Activated naive CD4-positive, alpha-beta T cell treated with anti-CD3 and anti-CD28 coated beads, Interleukin-2, amount 50 U/mL, for 72 hours (primary cell): ENCODE results near the gene OAS2. TPM values are rescaled to one million over a fixed set of nuclear protein-coding genes. Genes with fewer than 3 reads are reported as not detected.
"Not testable (repeated sequence)": the region's sequence is repeated elsewhere in the genome, so short reads cannot be mapped to it uniquely, and the experiment has no call there.

Experiments used
- ATAC-seq, 2 donors: fragments of 150-1000 bp; cut with Tn5 transposase; 2 replicates each; pipeline ENCODE4 v1.10.0; 2021; ENCODE audit warnings: mild to moderate bottlenecking in 2 of 2, moderate library complexity in 2 of 2
- DNase-seq, 2 donors: peaks; one replicate each; pipeline ENCODE4 v3.0.0; 2021 to 2022; ENCODE audit warnings: low spot score in 2 of 2
- H3K27ac Mint-ChIP-seq, 2 donors: one replicate each; pipeline ENCODE4 v1.8.0; 2022; ENCODE audit warnings: mild to moderate bottlenecking in 2 of 2, mixed read lengths in 2 of 2
- H3K36me3 Mint-ChIP-seq, 2 donors: one replicate each; pipeline ENCODE4 v1.8.0; 2022; ENCODE audit warnings: mixed read lengths in 2 of 2
- H3K9me3 Mint-ChIP-seq, 2 donors: one replicate each; pipeline ENCODE4 v1.8.0; 2022; ENCODE audit warnings: mixed read lengths in 2 of 2
- total RNA-seq, 2 donors: library from RNA; stranded (reverse); gene quantifications; one replicate each; pipeline ENCODE4 v1.2.3, GENCODE V29; 2022

Gene OAS2
- total RNA-seq, 2 donors from 2014 or later: 56.6 to 199 TPM

DNA sequence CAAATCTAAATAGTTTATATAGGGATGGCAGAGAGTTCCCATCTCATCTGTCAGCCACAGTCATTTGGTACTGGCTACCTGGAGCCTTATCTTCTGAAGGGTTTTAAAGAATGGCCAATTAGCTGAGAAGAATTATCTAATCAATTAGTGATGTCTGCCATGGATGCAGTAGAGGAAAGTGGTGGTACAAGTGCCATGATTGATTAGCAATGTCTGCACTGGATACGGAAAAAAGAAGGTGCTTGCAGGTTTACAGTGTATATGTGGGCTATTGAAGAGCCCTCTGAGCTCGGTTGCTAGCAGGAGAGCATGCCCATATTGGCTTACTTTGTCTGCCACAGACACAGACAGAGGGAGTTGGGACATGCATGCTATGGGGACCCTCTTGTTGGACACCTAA, 7.9 kb upstream of the OAS2 start:
- no peaks in the 10 kb centered on the region for H3K9me3 Mint-ChIP-seq

DNA sequence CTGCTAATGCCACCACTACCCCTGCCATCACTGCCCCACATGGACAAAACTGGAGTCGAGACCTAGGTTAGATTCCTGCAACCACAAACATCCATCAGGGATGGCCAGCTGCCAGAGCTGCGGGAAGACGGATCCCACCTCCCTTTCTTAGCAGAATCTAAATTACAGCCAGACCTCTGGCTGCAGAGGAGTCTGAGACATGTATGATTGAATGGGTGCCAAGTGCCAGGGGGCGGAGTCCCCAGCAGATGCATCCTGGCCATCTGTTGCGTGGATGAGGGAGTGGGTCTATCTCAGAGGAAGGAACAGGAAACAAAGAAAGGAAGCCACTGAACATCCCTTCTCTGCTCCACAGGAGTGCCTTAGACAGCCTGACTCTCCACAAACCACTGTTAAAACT, 7.1 kb upstream of the OAS2 start:
- no peak for ATAC-seq
- Mint-ChIP-seq H3K27ac (no peak overlapping the region), H3K36me3 (peaks cover 9 to 38% of the 10 kb centered on the region in 2 donors), H3K9me3 (no peaks in the 10 kb centered on the region)
- DNase-seq: no peak

More for the DNA sequence above, 7.9 kb upstream of the OAS2 start:
- peak overlapping the region in 1 of 2 donors; percentile 86 for H3K27ac Mint-ChIP-seq
- H3K36me3 Mint-ChIP-seq: peaks cover 9 to 40% of the 10 kb centered on the region in 2 donors
- ATAC-seq (no peak), DNase-seq (no peak)

DNA sequence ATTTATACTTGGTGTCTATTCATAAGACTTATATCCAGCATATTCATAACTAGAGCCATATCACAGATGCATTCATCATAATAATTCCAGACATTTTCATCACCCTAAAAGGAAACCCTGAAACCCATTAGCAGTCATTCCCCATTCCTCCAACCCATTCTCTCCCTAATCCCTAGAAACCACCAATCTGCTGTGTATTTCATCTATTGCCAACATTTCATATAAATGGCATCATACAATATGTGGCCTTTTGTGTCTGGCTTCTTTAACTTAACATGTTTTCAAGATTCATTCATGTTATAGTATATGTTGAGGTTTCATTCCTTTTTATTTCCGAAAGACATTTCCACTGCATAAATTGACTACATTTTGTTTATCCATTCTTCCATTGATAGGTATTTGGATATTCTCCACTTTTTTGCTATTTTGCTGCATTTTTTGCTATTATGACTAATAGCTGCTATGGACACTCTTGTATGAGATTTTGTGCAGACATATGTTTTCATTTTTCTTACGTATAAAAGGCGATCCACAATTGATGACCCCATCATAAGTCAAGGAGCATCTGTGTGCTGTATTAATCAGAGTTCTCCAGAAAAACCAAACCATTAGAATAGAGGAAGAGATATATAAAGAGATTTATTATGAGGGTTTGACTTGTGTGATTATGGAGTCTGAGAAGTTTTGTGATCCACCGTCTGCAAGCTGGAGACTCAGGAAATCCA, 5.1 kb upstream of the OAS2 start:
- DNase-seq (no peak), ATAC-seq (no peak)
- H3K36me3 Mint-ChIP-seq: peaks cover 9 to 26% of the 10 kb centered on the region in 2 donors
- H3K9me3 Mint-ChIP-seq: no peaks in the 10 kb centered on the region
- H3K27ac Mint-ChIP-seq: no peak overlapping the region

DNA sequence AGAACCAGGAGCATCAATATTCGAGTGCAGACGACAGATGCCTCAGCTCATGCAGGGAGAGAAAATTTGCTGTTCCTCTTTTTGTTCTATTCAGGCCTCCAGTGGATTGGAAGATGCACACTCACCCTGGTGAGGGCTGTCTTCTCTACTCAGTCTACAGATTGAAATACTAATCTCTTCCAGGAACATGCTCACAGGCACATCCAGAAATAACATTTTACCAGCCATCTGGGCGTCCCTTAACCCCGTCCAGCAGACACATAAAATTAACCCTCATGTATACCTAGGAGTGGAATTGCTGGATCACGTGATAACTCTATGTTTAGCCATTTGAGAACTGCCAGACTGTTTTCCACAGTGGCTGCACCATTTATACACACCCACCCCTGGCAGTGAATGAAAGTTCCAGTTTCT, 4.5 kb upstream of the OAS2 start:
- Mint-ChIP-seq H3K9me3 (no peaks in the 10 kb centered on the region), H3K27ac (no peak overlapping the region), H3K36me3 (peaks cover 15 to 31% of the 10 kb centered on the region in 2 donors)
- ATAC-seq (no peak), DNase-seq (no peak)

DNA sequence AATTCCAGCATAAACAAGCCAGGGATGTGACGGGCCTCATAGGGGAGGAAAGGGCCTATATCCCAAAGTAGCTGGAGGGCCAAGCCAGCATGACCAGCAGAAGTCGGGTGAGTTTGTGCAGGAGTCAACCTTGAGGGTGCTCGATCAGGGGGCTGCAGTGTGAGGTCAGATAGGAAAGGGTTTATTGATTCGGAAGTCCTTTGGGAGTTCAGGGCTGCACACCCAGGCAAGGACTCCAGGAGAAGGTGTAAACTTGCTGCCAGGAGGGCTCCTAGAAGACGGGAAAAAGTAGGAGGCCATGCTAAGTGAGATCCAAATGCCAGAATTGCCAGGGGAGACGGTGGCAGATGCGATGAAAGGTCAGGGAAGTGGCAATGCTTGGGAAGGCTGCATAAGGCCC, 3.4 kb upstream of the OAS2 start:
- H3K36me3 Mint-ChIP-seq: peaks cover 17 to 31% of the 10 kb centered on the region in 2 donors
- no peak for DNase-seq
- H3K9me3 Mint-ChIP-seq: no peaks in the 10 kb centered on the region
- no peak for ATAC-seq
- H3K27ac Mint-ChIP-seq: no peak overlapping the region

DNA sequence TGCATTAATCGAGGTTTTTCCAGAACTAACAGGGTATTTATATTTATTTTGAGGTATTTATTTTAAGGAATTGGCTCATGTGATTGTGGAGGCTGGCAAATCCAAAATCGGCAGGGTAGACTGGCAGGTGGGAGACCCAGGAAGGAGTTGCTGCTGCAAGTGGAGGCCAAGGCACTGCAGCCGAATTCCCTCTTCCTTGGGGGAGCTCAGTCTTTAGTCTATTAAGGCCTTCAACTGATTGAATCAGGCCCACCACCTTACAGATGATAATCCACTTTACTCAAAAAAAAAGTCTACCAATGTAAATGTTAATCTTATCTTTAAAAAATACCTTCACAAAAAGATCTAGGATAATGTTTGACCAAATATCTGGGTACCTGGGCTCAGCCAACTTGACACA, 1.2 kb upstream of the OAS2 start:
- H3K9me3 Mint-ChIP-seq: peaks cover 0 to 12% of the 10 kb centered on the region in 2 donors
- H3K27ac Mint-ChIP-seq: peak overlapping the region; percentile 53 to 99
- H3K36me3 Mint-ChIP-seq: peaks cover 32 to 39% of the 10 kb centered on the region in 2 donors
- ATAC-seq: no peak
- DNase-seq: no peak

DNA sequence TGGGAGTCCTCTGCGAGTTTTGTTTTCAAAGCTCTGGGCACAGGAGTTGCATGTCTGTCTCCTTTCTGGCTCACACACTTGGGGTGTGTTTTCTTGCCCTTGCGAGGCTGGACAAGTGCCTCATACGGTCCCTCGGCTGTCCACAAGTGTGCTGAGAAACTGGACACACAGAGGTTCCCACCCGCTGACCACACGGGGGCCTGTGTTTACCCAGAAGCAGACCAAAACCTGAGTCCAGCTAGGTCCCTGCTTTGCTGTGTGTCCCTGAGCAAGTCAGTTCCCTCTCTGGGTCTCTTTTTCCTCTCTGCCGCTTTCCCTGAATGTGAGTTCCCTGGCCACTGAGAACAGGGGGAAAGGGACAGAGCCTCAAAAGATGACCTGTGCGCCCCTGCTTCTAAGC, 678 bp upstream of the OAS2 start:
- H3K36me3 Mint-ChIP-seq: peaks cover 37 to 44% of the 10 kb centered on the region in 2 donors
- DNase-seq (no peak), ATAC-seq (no peak)
- peak overlapping the region; percentile 91 to 99 for H3K27ac Mint-ChIP-seq
- H3K9me3 Mint-ChIP-seq: peaks cover 0 to 17% of the 10 kb centered on the region in 2 donors

DNA sequence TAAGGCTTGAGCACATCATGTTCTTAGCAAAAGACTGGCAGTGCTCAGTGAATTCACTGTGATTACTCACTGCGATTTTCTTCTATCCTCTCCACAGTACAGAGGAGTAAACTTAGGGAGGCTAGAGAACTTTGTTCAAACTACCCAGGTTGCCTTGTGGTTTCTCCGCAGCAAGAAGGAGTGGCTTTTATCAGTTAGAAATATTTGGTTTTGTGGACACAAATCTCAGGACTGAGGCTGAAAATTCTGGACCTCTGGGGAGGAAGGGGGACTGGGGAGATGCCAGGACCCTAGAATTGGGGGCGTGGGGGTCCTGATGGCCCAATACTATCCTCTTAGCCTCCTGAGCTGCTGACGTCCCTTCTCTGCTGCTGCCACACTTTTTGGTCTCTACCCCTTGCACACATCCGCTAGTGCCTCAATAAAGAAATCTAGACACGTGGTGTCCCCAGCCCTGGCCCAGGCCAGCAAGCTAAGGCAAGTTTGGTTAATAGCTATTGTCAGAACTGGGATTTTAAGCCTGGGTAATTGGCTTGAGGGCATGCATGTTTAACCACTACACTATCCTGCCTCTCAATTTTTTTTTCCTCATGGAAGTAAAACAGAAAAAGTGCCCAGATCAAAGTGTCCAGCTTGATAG, 842 bp downstream of the OAS2 start:
- Mint-ChIP-seq H3K36me3 (peaks cover 38 to 59% of the 10 kb centered on the region in 2 donors), H3K27ac (peak overlapping the region; percentile 91 to 99), H3K9me3 (peaks cover under 1 to 28% of the 10 kb centered on the region in 2 donors)
- ATAC-seq (peak; percentile 27 to 57), DNase-seq (peak; percentile 37 to 60)

DNA sequence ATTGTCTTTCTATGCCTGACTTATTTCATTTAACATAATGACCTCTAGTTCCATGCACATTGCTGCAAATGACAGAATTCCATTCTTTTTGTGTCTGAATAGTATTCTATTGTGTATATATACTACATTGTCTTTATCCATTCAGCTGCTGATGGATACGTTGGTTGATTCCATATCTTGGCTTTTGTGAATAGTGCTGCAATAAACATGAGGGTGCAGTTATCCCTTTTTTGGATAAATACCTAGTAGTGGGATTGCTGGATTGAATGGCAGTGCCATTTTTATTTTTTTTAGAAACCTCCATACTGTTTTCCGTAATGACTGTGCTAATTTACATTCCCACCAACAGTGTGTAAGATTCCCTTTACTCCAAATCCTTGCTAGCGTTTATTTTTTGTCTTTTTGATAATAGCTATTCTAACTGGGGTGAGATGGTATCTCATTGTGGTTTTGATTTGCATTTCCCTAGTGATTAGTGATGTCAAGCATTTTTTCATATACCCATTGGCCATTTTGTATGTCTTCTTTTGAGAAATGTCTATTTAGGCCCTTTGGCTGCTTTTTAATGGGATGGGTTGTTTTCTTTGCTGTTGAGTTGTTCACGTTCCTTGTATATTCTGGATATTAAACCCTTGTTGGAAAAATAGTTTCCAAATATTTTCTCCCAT, 2.3 kb downstream of the OAS2 start:
- DNase-seq: no peak
- Mint-ChIP-seq H3K9me3 (peaks cover 7 to 41% of the 10 kb centered on the region in 2 donors), H3K27ac (peak overlapping the region; percentile 11 to 99), H3K36me3 (peaks cover 53 to 74% of the 10 kb centered on the region in 2 donors)
- no peak for ATAC-seq

DNA sequence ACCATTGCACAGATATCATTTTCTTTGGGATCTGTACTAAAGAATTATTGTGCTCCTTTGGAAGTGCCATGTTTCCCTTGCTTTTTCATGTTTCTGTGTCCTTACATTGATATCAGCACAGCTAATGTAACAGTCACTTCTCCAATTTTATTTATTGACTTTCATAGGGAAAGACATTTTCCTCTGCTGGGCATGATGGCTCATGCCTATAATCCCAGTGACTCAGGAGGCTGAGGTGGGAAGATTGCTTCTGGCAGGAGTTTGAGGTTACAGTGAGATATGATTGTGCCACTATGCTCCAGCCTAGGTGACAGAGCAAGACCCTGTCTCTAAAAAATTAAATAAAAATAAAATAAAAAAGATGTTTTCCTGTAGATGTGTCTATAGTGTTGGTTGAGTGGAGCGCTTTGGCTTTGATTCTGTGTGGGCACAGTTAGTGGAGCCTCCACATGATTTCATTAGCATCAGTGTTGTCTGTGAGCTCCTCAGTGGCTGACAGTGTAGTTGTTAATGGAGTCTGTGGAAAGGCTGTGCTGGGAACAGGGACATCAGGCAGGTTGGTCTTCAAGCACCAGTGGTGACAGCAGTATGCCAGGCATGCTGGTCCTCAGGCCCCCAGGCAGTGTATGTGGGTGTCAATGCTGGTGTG, 7.4 kb downstream of the OAS2 start:
- ATAC-seq (no peak), DNase-seq (no peak)
- Mint-ChIP-seq H3K9me3 (peaks cover 18 to 55% of the 10 kb centered on the region in 2 donors), H3K27ac (no peak overlapping the region), H3K36me3 (peaks cover 58 to 100% of the 10 kb centered on the region in 2 donors)

DNA sequence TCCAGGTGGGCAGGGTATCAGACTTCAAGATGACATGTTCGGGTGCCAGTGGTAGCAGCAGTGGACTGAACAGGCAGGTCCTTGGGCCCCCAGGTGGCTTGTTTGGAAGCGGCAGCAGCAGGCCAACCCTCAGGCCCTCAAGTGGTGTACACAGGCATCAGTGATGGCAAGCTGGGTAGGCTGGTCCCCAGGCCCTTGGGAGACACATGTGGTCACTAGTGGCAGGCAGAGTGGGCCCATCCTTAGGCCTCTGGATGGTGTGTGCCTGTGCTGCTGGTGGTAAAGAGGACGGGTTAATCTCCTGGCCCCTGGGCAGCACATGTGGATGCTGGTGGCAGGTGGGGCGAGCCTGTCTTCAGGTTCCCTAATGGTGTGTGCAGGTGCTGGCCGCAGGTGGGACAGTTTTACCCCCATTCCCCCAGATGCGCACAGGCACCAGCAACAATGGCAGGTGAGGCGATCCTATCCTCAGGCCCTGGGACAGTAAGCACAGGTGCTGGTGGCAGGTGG, 8.0 kb downstream of the OAS2 start:
- Mint-ChIP-seq H3K36me3 (peaks cover 54 to 100% of the 10 kb centered on the region in 2 donors), H3K9me3 (peaks cover 18 to 51% of the 10 kb centered on the region in 2 donors), H3K27ac (no peak overlapping the region)
- no peak for ATAC-seq
- no peak for DNase-seq

DNA sequence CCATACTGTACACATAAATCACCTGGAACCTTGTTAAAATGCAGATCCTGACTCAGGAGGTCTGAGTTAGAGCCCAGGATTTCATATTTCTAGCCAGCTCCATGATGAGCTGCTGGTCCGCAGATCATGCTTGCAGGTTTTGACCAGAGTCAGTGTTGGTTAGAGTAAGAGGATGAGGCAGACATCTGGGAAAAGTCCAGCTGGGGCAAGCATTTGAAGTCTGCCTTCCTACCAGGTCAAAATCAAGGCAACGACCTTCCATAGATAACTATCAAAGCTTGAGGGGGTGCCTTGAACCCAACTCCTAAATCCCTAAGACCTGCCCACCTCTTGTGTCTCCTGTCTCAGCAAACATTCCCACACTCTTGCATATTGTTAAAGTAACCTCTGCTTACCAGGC, 9.2 kb downstream of the OAS2 start:
- H3K36me3 Mint-ChIP-seq: peaks cover 42 to 100% of the 10 kb centered on the region in 2 donors
- peak overlapping the region; percentile 88 to 90 for H3K27ac Mint-ChIP-seq
- DNase-seq (no peak), ATAC-seq (no peak)
- peaks cover 18 to 47% of the 10 kb centered on the region in 2 donors for H3K9me3 Mint-ChIP-seq

DNA sequence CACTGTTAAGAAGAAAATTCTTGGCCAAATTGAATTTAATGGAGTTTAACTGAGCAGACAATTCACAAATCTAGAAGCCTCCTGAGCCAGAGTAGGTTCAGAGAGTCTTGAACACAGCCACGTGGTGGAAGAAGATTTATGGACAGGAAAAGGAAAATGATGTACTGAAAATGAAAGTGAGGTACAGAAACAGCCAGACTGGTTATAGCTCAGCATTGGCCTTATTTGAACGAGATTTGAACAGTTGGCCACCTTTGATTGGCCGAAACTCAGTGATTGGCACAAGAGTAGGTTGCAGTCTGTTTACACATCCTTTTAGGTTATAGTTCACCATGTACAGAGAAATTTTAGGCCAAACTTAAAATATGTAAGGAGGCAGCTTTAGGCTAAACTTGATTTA, 9.9 kb downstream of the OAS2 start:
- H3K27ac Mint-ChIP-seq: peak overlapping the region; percentile 88 to 90
- ATAC-seq (peak; percentile 69 to 72), DNase-seq (no peak)
- peaks cover 40 to 97% of the 10 kb centered on the region in 2 donors for H3K36me3 Mint-ChIP-seq
- peaks cover 18 to 42% of the 10 kb centered on the region in 2 donors for H3K9me3 Mint-ChIP-seq

DNA sequence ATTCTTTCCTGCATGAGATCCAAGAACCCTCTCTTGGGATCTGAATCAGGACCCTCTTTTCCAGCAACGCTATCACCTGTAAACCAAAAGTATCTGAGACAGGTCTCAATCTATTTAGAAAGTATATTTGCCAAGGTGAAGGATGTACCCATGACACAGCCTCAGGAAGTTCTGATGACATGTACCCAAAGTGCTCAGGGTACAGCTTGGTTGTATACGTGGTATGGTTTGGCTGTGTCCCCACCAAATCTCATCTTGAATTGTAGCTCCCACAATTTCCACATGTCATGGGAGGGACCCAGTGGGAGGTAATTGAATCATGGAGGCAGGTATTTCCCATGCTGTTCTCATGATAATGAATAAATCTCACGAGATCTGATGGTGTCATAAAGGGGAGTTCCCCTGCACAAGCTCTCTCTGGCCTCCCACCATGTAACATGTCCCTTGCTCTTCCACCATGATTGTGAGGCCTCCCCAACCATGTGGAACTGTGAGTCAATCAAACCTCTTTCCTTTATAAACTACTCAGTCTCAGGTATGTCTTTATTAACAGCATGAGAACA, 10.6 kb downstream of the OAS2 start:
- Mint-ChIP-seq H3K27ac (peak overlapping the region; percentile 74 to 90), H3K9me3 (peaks cover 18 to 37% of the 10 kb centered on the region in 2 donors), H3K36me3 (peaks cover 40 to 96% of the 10 kb centered on the region in 2 donors)
- ATAC-seq: peak in 1 of 2 donors; percentile 50
- not testable (repeated sequence) for DNase-seq

DNA sequence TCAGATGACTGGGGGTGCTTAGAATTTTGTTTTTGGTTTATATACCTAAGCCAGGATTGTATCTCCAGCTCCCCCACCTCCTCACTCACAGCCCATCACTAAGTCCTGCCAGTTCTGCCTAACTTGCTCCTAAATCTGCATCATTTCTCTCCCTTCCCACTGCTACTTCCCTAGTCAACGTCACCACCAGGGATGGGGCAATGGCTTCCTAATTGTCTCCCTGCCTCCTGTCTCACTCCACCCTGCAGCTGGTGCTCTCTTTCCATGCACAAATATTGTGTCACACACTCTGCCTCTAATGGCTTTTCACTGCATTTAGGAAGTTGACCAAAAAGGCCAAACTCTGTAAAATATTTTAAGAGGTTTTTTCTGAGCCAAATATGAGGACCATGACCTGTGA, 11.5 kb downstream of the OAS2 start:
- H3K27ac Mint-ChIP-seq: peak overlapping the region; percentile 45 to 90
- H3K36me3 Mint-ChIP-seq: peaks cover 33 to 92% of the 10 kb centered on the region in 2 donors
- DNase-seq (no peak), ATAC-seq (no peak)
- peaks cover 12 to 29% of the 10 kb centered on the region in 2 donors for H3K9me3 Mint-ChIP-seq
